ENCODE data around the gene CNMD.

CNMD gene

GRCh38 chr13:52739468-52740071 lies at the start of gene CNMD:
TSS of gene CNMD (minus strand) at chr13:52739820. CDS start at chr13:52739701, 119 bp downstream.
- Histone ChIP-seq H3K36me3 (ENCODE audit: insufficient read depth, low read length) (no peaks in the 10 kb centered on the region), H3K4me1 (ENCODE audit: insufficient read depth, low read length) (peaks cover 24% of the 10 kb centered on the region), H3K9me3 (ENCODE audit: control insufficient read depth, insufficient read depth, low read length) (no peaks in the 10 kb centered on the region), H3K9ac (ENCODE audit: low read depth, low read length) (peak within 1 kb of the TSS; percentile 72)

- no peaks in the 10 kb centered on the region for H3K9me3 ChIP-seq (ENCODE audit: control insufficient read depth, insufficient read depth, low read length)
- peaks cover 19% of the 10 kb centered on the region for H3K4me1 ChIP-seq (ENCODE audit: insufficient read depth, low read length)
- no peaks in the 10 kb centered on the region for H3K36me3 ChIP-seq (ENCODE audit: insufficient read depth, low read length)
- H3K9ac ChIP-seq (ENCODE audit: low read depth, low read length): no peak overlapping the region
Observed at GRCh38 chr13:52788011-52788410, 48.4 kb upstream of the CNMD start.

GRCh38 chr13:52787235-52787634 lies 47.6 kb upstream of the CNMD start:
- H3K4me1 ChIP-seq (ENCODE audit: insufficient read depth, low read length): peaks cover 19% of the 10 kb centered on the region
- H3K36me3 ChIP-seq (ENCODE audit: insufficient read depth, low read length): no peaks in the 10 kb centered on the region
- H3K9ac ChIP-seq (ENCODE audit: low read depth, low read length): no peak overlapping the region
- H3K9me3 ChIP-seq (ENCODE audit: control insufficient read depth, insufficient read depth, low read length): no peaks in the 10 kb centered on the region

GRCh38 chr13:52786766-52787165 lies 47.1 kb upstream of the CNMD start:
- H3K9ac ChIP-seq (ENCODE audit: low read depth, low read length): no peak overlapping the region
- H3K4me1 ChIP-seq (ENCODE audit: insufficient read depth, low read length): peaks cover 19% of the 10 kb centered on the region
- H3K36me3 ChIP-seq (ENCODE audit: insufficient read depth, low read length): no peaks in the 10 kb centered on the region
- H3K9me3 ChIP-seq (ENCODE audit: control insufficient read depth, insufficient read depth, low read length): no peaks in the 10 kb centered on the region

- H3K9me3 ChIP-seq (ENCODE audit: control insufficient read depth, insufficient read depth, low read length): no peaks in the 10 kb centered on the region
- no peaks in the 10 kb centered on the region for H3K36me3 ChIP-seq (ENCODE audit: insufficient read depth, low read length)
Observed at GRCh38 chr13:52785739-52786138, 46.1 kb upstream of the CNMD start.

GRCh38 chr13:52784591-52785340 lies 45.1 kb upstream of the CNMD start:
- Histone ChIP-seq H3K9ac (ENCODE audit: low read depth, low read length) (no peak overlapping the region), H3K9me3 (ENCODE audit: control insufficient read depth, insufficient read depth, low read length) (no peaks in the 10 kb centered on the region), H3K4me1 (ENCODE audit: insufficient read depth, low read length) (peaks cover 19% of the 10 kb centered on the region), H3K36me3 (ENCODE audit: insufficient read depth, low read length) (no peaks in the 10 kb centered on the region)

More at GRCh38 chr13:52785739-52786138, 46.1 kb upstream of the CNMD start:
- H3K4me1 ChIP-seq (ENCODE audit: insufficient read depth, low read length): peaks cover 19% of the 10 kb centered on the region
- H3K9ac ChIP-seq (ENCODE audit: low read depth, low read length): no peak overlapping the region

GRCh38 chr13:52783943-52784342 lies 44.3 kb upstream of the CNMD start:
- Histone ChIP-seq H3K9ac (ENCODE audit: low read depth, low read length) (no peak overlapping the region), H3K9me3 (ENCODE audit: control insufficient read depth, insufficient read depth, low read length) (no peaks in the 10 kb centered on the region), H3K4me1 (ENCODE audit: insufficient read depth, low read length) (peaks cover 19% of the 10 kb centered on the region), H3K36me3 (ENCODE audit: insufficient read depth, low read length) (no peaks in the 10 kb centered on the region)

- Histone ChIP-seq H3K9me3 (ENCODE audit: control insufficient read depth, insufficient read depth, low read length) (no peaks in the 10 kb centered on the region), H3K9ac (ENCODE audit: low read depth, low read length) (no peak overlapping the region)
Observed at GRCh38 chr13:52782471-52783448, 43.1 kb upstream of the CNMD start.

GRCh38 chr13:52780611-52781010 lies 41.0 kb upstream of the CNMD start:
- no peak overlapping the region for H3K9ac ChIP-seq (ENCODE audit: low read depth, low read length)
- no peaks in the 10 kb centered on the region for H3K36me3 ChIP-seq (ENCODE audit: insufficient read depth, low read length)
- no peaks in the 10 kb centered on the region for H3K9me3 ChIP-seq (ENCODE audit: control insufficient read depth, insufficient read depth, low read length)
- H3K4me1 ChIP-seq (ENCODE audit: insufficient read depth, low read length): peaks cover 6% of the 10 kb centered on the region; the same call in 1 of the 2 replicates

More at GRCh38 chr13:52782471-52783448, 43.1 kb upstream of the CNMD start:
- Histone ChIP-seq H3K36me3 (ENCODE audit: insufficient read depth, low read length) (no peaks in the 10 kb centered on the region), H3K4me1 (ENCODE audit: insufficient read depth, low read length) (peaks cover 16% of the 10 kb centered on the region)

- Histone ChIP-seq H3K4me1 (ENCODE audit: insufficient read depth, low read length) (0 out of 2 replicates have a peak, but pooled peaks cover 5% of the 10 kb centered on the region), H3K36me3 (ENCODE audit: insufficient read depth, low read length) (no peaks in the 10 kb centered on the region), H3K9me3 (ENCODE audit: control insufficient read depth, insufficient read depth, low read length) (no peaks in the 10 kb centered on the region), H3K9ac (ENCODE audit: low read depth, low read length) (no peak overlapping the region)
Observed at GRCh38 chr13:52780092-52780491, 40.5 kb upstream of the CNMD start.

- Histone ChIP-seq H3K9ac (ENCODE audit: low read depth, low read length) (no peak overlapping the region), H3K4me1 (ENCODE audit: insufficient read depth, low read length) (0 out of 2 replicates have a peak, but pooled peaks cover 5% of the 10 kb centered on the region), H3K36me3 (ENCODE audit: insufficient read depth, low read length) (no peaks in the 10 kb centered on the region), H3K9me3 (ENCODE audit: control insufficient read depth, insufficient read depth, low read length) (no peaks in the 10 kb centered on the region)
Observed at GRCh38 chr13:52779103-52779502, 39.5 kb upstream of the CNMD start.

- 0 out of 2 replicates have a peak, but pooled peaks cover 5% of the 10 kb centered on the region for H3K4me1 ChIP-seq (ENCODE audit: insufficient read depth, low read length)
- H3K9ac ChIP-seq (ENCODE audit: low read depth, low read length): no peak overlapping the region
- no peaks in the 10 kb centered on the region for H3K36me3 ChIP-seq (ENCODE audit: insufficient read depth, low read length)
- H3K9me3 ChIP-seq (ENCODE audit: control insufficient read depth, insufficient read depth, low read length): no peaks in the 10 kb centered on the region
Observed at GRCh38 chr13:52776726-52777125, 37.1 kb upstream of the CNMD start.

GRCh38 chr13:52775511-52775910 lies 35.9 kb upstream of the CNMD start:
- 0 out of 2 replicates have a peak, but pooled peaks cover 5% of the 10 kb centered on the region for H3K4me1 ChIP-seq (ENCODE audit: insufficient read depth, low read length)
- H3K9ac ChIP-seq (ENCODE audit: low read depth, low read length): no peak overlapping the region
- no peaks in the 10 kb centered on the region for H3K9me3 ChIP-seq (ENCODE audit: control insufficient read depth, insufficient read depth, low read length)
- H3K36me3 ChIP-seq (ENCODE audit: insufficient read depth, low read length): no peaks in the 10 kb centered on the region

GRCh38 chr13:52767949-52768516 lies 28.4 kb upstream of the CNMD start:
- no peaks in the 10 kb centered on the region for H3K9me3 ChIP-seq (ENCODE audit: control insufficient read depth, insufficient read depth, low read length)
- no peak overlapping the region for H3K9ac ChIP-seq (ENCODE audit: low read depth, low read length)
- no peaks in the 10 kb centered on the region for H3K4me1 ChIP-seq (ENCODE audit: insufficient read depth, low read length)
- no peaks in the 10 kb centered on the region for H3K36me3 ChIP-seq (ENCODE audit: insufficient read depth, low read length)
